HG03565 (cell line): ENCODE measurements around the gene TRAPPC2L.

Source experiments
- ATAC-seq: cut with Tn5 transposase; IDR thresholded peaks from one replicate; pipeline ENCODE4 v1.9.1; 2021; ENCODE audit warnings: mild to moderate bottlenecking, moderate library complexity; ENCODE audit not compliant: unreplicated experiment

The TRAPPC2L gene

DNA sequence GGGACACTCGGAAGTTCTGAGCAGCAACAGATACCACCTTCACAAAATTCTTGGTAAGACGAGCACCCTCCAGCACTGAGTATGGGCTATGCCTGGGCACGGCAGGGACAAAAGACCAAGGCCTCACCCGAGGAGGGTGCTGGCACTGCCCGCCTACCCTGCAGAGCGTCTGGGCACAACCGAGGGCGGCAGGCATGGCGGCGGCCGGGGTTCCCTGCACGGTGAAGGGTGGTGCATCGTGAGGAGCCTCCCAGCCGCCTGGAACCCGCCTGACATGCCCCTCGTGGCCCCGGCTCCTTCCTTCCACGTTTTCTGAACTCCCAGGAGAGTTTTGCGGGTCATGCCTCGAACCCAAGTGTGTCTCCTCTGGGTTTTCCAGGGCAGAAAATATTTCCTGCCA lies 19.1 kb upstream of the TRAPPC2L start:
- ATAC-seq, result no peak

DNA sequence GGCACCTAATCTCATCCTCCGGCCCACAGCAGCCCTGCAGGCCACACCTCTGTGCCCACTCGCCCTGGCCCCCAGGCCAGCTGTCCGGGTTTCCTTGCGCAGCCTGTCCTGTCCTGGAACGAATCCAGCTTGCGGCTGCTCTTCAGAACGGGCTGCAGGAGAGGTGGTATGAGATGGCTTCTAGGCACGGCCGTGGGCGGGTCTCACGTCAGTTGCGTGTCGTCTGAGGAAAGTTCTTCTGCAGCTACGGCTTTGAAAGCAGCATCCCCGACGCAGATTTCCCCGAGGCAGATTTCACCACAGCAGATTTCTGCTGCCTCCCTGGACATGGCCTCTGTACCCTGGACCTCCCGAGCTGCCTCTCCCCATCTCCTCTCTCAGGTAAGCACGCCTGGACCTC lies 18.4 kb upstream of the TRAPPC2L start:
- ATAC-seq, result no peak

DNA sequence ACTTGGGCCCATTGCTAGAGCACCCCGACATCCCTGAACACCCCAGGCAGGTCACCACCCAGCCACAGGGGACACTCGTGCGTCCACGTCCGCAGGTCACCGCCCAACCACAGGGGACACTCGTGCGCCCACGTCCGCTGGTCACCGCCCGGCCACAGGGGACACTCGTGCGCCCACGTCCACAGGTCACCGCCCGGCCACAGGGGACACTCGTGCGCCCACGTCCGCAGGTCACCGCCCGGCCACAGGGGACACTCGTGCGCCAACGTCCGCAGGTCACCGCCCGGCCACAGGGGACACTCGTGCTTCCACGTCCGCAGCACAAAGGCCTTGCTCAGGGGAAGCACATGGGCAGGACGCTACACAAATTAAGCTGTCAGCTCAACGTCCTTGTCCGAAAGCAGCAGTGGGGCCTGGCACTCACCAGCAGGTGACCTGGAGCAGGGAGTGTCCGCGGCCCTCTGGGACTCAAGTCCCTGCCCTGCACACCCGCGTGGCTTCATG lies 17.8 kb upstream of the TRAPPC2L start:
- ATAC-seq, result no peak

GRCh38 chr16:88839745-88840599 lies 17.0 kb upstream of the TRAPPC2L start:
- no peak for ATAC-seq

- ATAC-seq, result no peak
Measured at GRCh38 chr16:88840600-88841215, 16.2 kb upstream of the TRAPPC2L start.

GRCh38 chr16:88841521-88842307 lies 15.2 kb upstream of the TRAPPC2L start:
- ATAC-seq, result no peak

GRCh38 chr16:88842308-88842756 lies 14.6 kb upstream of the TRAPPC2L start:
- ATAC-seq, result no peak

- ATAC-seq, result no peak
Measured at GRCh38 chr16:88842806-88843205, 14.1 kb upstream of the TRAPPC2L start.

GRCh38 chr16:88843256-88843655 lies 13.7 kb upstream of the TRAPPC2L start:
- ATAC-seq, result no peak

GRCh38 chr16:88844419-88845036 lies 12.4 kb upstream of the TRAPPC2L start:
- ATAC-seq, result no peak

DNA sequence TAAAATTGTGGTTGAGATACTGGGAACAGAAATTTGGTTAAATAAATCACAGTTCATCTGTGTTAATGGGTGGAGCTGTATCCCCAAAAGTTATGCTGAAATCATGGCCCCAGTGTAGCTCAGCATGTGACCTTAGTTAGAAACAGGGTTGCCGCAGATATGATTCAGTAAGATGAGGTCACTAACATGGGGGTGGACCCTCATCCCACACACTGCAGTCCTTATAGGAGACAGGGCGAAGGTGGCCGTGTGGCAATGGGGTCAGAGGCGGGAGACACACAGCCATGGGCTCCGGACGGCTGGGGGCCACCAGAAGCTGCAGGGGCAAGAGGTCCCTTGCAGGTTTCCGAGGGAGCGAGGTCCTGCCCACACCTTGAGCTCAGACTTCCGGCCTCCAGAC lies 10.8 kb upstream of the TRAPPC2L start:
- no peak for ATAC-seq

- no peak for ATAC-seq
Measured at GRCh38 chr16:88847654-88848053, 9.3 kb upstream of the TRAPPC2L start.

DNA sequence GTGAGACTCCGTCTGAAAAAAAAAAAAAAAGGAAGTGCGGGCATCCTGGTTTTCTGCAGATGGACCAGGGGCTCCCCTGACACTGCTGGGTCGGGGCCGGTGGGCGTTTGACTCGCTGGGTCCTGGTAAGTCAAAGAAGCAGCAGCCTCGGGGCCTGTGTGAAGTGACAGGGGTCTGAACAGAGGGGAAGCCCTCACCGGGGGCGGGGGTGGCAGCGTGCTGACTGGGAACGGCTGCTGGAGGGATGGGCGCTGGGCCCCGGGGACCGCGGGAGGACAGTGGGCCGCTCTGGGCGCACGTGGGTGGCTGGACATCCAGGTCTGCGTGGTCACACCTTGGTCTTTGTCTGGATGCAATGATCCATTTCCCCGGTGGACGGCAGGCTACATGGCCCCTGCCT lies 8.4 kb upstream of the TRAPPC2L start:
- ATAC-seq, result no peak

DNA sequence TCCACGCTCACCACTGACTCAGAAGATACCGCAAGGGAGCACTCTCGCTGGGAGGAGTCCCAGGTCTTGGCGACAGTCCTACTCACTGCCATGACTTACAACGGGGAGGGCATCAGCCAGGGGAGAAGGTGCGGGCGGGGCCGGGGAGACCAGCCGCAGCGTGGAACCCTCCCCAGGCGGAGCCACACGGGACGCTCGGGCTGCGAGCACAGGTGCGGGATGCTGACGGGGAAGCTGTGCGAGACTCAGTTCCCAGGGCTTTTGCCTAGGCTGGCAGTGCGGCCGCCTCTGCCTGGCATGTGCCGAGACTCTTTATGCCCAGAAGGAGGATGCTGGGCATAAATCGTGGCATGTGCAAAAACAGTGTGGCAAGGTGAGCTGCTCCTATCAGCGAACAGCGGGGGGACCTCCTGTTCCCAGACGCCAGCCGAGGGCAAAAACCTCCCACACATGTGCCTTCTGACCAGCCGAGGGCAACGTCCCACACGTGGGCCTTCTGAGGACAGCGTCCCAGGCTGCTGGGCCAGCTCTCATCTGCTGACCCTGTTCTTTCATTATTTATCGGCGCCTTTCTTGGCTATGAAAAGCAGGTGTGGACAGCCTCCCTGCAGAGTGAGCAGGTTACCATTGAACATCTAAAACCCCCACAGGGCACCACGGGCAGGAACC lies 6.3 kb upstream of the TRAPPC2L start:
- ATAC-seq, result no peak

DNA sequence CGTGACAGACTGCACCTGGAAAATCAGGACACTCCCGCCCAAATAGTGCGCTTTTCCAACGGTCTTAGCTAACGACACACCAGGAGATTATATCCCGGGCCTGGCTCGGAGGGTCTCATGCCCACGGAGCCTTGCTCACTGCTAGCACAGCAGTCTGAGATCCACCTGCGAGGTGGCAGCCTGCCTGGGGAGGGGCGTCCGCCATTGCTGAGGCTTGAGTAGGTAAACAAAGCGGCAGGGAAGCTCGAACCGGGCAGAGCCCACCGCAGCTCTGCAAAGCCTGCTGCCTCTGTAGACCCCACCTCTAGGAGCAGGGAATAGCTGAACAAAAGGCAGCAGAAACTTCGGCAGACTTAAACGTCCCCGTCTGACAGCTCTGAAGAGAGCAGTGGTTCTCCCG lies 5.3 kb upstream of the TRAPPC2L start:
- ATAC-seq, result no peak

DNA sequence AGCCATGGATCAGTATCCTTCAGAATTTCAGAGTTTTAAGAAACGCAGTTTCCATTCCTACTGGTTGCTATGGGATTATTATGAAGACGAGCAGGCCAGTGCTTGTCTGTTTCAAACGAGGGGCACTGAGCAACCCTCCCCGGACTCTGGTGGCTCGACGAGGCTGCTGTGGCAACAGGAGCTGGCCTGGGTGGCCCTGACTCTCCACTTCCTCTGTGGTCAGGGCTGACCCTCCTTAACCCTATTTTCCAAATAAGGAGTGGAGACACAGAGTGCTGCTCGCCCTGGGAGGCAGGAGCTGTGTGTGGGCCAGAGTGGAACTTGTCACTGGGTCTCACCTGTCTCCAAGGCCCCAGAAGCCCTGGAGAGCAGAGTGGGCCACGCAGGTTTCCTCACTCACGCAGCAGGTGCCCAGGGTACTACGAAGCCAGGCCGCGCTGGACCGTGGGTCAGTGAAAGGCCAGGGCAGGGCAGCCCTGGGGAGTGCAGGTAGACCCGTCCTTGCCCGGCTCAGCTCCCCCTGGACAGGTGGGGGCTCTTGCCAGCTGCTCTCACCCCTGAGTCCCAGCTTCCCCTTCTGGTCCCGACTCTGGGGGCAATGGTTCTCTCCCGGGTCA lies 3.5 kb upstream of the TRAPPC2L start:
- no peak for ATAC-seq

- no peak for ATAC-seq
Measured at GRCh38 chr16:88854306-88855111, 2.4 kb upstream of the TRAPPC2L start.

- ATAC-seq, result no peak
Measured at GRCh38 chr16:88855176-88855575, 1.8 kb upstream of the TRAPPC2L start.

- ATAC-seq, result no peak
Measured at GRCh38 chr16:88855736-88856121, 1.2 kb upstream of the TRAPPC2L start.
